ENCODE results near the gene GLDC. TPM values are rescaled to one million over a fixed set of nuclear protein-coding genes. Genes with fewer than 3 reads are reported as not detected.
"Not testable (repeated sequence)": the region's sequence is repeated elsewhere in the genome, so short reads cannot be mapped to it uniquely, and the experiment has no call there.

Gene GLDC
- total and polyA plus RNA-seq, 10 of the 15 experiments (the other 5 are each of a cell fraction or from before 2014, with no cell fraction given) = 33.1 to 165 (median 114) TPM

DNA sequence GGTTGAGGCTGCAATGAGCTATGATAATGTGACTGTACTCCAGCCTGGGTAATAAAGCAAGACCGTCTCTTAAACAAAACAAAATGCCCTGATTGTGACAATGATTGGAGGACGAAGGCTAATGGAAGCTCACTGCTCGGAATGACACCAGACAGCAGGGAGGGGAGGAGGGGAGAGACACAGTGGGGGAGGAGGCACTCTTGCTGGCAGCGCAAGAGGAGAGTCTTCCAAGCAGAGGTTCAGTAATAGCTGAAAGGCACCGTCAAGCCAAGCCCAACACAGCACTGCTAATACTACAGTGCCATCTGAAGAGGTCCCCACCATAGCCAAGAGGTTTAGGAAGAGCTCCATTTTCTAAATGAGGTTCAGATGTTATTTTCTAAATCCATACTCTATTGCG lies 102.3 kb downstream of the GLDC start (continued):
- TF ChIP-seq ESRRA (IDR thresholded peaks at IDR 0.05; ENCODE audit: low read length) (no peak), MYC (IDR thresholded peaks at IDR 0.05; ENCODE audit: insufficient read depth, insufficient read length, insufficient replicate concordance, low read length, severe bottlenecking) (no peak)

DNA sequence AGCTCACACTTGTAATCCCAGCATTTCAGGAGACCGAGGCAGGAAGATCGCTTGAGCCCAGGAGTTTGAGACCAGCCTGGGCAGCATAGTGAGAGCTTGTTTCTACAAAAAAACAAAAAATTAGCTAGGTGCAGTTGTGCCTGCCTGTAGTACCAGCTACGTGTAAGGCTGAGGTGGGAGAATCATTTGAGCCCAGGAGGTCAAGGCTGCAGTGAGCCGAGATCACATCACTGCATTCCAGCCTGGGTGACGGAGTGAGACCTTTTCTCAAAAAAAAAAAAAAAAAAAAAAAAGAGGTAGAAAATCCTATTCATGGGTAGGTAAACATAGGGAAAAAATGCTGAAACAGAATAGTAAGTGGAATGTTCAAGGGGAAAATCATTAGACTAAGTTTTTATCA lies 102.9 kb downstream of the GLDC start:
- H4K20me1 ChIP-seq (ENCODE audit: control insufficient read depth, insufficient read depth); H3K9me3 ChIP-seq (replicated peaks; ENCODE audit: control insufficient read depth, insufficient read depth, low read length); FAIRE-seq; RAD21 ChIA-PET (ENCODE audit: unreplicated experiment); H3K9ac ChIP-seq (ENCODE audit: control insufficient read depth, insufficient read depth, low read length); H3K4me3 ChIP-seq; BruUV-seq (replicated peaks); H3K79me2 ChIP-seq (ENCODE audit: control insufficient read depth, insufficient read depth, low read length); H3K4me2 ChIP-seq (ENCODE audit: control insufficient read depth, insufficient read depth); H3K4me1 ChIP-seq (ENCODE audit: control insufficient read depth, insufficient read depth, low read length); in situ Hi-C loops (cut with MboI); H2AFZ ChIP-seq (ENCODE audit: control insufficient read depth, low read depth, low read length); H3K27ac ChIP-seq (ENCODE audit: control insufficient read depth, insufficient read depth); ATAC-seq; SMC1A ChIA-PET (ENCODE audit: uncharacterized antibody, unreplicated experiment); H3K27me3 ChIP-seq (replicated peaks in 1 of 2; ENCODE audit: control insufficient read depth in 2 of 2, insufficient read depth in 2 of 2, low read length in 1 of 2); intact Hi-C loops (cut with micrococcal nuclease; ENCODE audit: unreplicated experiment); POLR2A ChIA-PET; DNase-seq (ENCODE audit: low read depth, low spot score): not testable (repeated sequence)
- WGBS (ENCODE audit: insufficient coverage, insufficient replicate concordance, low lambda C conversion rate, missing lambda C conversion rate) = 97% methylated on average over 5 of the region's 5 CpGs
- H3K36me3 ChIP-seq (ENCODE audit: control insufficient read depth in 2 of 2, insufficient read depth in 2 of 2, low read length in 1 of 2) = peaks cover 3 to 10% of the 10 kb centered on the region in 2 experiments; a peak in 3 of 4 replicates
- CTCF ChIA-PET = interaction anchor here (0.6 to 1.6 kb wide), 4 partner anchors 143 to 1227 kb away, joined by 3 to 5 read pairs (median 4); no protein-coding TSS in a partner anchor

DNA sequence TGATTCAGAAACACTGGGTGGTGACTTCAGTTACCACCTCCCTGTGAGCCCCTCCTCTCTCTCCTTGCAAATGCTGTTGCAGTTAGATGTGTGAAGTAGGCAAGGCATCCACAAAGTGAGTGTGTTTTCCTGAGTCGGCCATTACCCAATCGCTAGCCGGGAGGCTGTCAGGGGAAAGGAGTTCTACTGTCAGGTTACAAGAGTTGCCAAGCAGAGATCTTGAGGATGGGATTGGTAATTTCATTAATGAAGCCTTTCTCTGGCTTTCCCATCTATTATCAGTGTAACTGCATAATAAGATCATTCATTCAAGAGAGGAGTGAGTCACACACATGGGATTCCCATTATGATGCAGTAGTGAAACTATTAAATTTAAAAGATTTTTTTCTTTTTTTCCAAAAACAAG lies 106.9 kb downstream of the GLDC start:
- no TSS peak for BruUV-seq (replicated peaks)
- Histone ChIP-seq H3K9me3 (replicated peaks; ENCODE audit: control insufficient read depth, insufficient read depth, low read length) (no peaks in the 10 kb centered on the region), H3K79me2 (ENCODE audit: control insufficient read depth, insufficient read depth, low read length) (no peaks in the 10 kb centered on the region), H3K27ac (ENCODE audit: control insufficient read depth, insufficient read depth) (no peak overlapping the region), H3K36me3 (ENCODE audit: control insufficient read depth in 2 of 2, insufficient read depth in 2 of 2, low read length in 1 of 2) (peaks cover 5 to 17% of the 10 kb centered on the region in 2 experiments), H3K4me3 (no peak overlapping the region), H2AFZ (ENCODE audit: control insufficient read depth, low read depth, low read length) (no peak overlapping the region), H4K20me1 (ENCODE audit: control insufficient read depth, insufficient read depth) (no peaks in the 10 kb centered on the region), H3K9ac (ENCODE audit: control insufficient read depth, insufficient read depth, low read length) (no peak overlapping the region), H3K4me1 (ENCODE audit: control insufficient read depth, insufficient read depth, low read length) (no peaks in the 10 kb centered on the region), H3K27me3 (replicated peaks in 1 of 2; ENCODE audit: control insufficient read depth in 2 of 2, insufficient read depth in 2 of 2, low read length in 1 of 2) (no peaks in the 10 kb centered on the region), H3K4me2 (ENCODE audit: control insufficient read depth, insufficient read depth) (no peak overlapping the region)
- ChIA-PET POLR2A (no interaction called here), RAD21 (ENCODE audit: unreplicated experiment) (no interaction called here), SMC1A (ENCODE audit: uncharacterized antibody, unreplicated experiment) (interaction anchor here (1.0 to 1.6 kb wide), 2 partner anchors 23 to 182 kb away, joined by 3 read pairs; no protein-coding TSS in a partner anchor), CTCF (no interaction called here)
- TF ChIP-seq, protein P1, sequence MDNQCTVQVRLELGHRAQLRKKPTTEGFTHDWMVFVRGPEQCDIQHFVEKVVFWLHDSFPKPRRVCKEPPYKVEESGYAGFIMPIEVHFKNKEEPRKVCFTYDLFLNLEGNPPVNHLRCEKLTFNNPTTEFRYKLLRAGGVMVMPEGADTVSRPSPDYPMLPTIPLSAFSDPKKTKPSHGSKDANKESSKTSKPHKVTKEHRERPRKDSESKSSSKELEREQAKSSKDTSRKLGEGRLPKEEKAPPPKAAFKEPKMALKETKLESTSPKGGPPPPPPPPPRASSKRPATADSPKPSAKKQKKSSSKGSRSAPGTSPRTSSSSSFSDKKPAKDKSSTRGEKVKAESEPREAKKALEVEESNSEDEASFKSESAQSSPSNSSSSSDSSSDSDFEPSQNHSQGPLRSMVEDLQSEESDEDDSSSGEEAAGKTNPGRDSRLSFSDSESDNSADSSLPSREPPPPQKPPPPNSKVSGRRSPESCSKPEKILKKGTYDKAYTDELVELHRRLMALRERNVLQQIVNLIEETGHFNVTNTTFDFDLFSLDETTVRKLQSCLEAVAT (IDR thresholded peaks at IDR 0.05) = no peak
- TF ChIP-seq FOXK2 (IDR thresholded peaks at IDR 0.05) = no peak
- no peak for TF ChIP-seq SIN3A (IDR thresholded peaks at IDR 0.05; ENCODE audit: low read depth, low read length)
- intact Hi-C loops (cut with micrococcal nuclease; ENCODE audit: unreplicated experiment) = no loop called here
- DNase-seq (ENCODE audit: low read depth, low spot score) = no peak
- WGBS (ENCODE audit: insufficient coverage, insufficient replicate concordance, low lambda C conversion rate, missing lambda C conversion rate) = 80% methylated on average over 3 of the region's 3 CpGs
- FAIRE-seq = no peak
- in situ Hi-C loops (cut with MboI) = no loop called here
- no peak for ATAC-seq

All from GM12878 (cell line).